A673 (cell line): ENCODE results near the gene IPO13. TPM values are rescaled to one million over a fixed set of nuclear protein-coding genes. Genes with fewer than 3 reads are reported as not detected.

Experiments used
- BruUV-seq: library from RNA; stranded (reverse); fragments of 400-500 nt; replicated peaks from 2 replicates; lab custom pipeline; 2021; lab: Mats Ljungman, UMichigan
- CTCF ChIA-PET: fragments of 300-600 bp; sonication (Branson Sonifier 250); formaldehyde crosslinking; loops from one replicate; lab custom pipeline; 2022; ENCODE audit warnings: antibody characterized with exemption; lab: Charles Lee
- POLR2A ChIA-PET: fragments of 300-600 bp; sonication (Branson Sonifier 250); formaldehyde crosslinking; loops from one replicate; lab custom pipeline; 2022; ENCODE audit warnings: antibody characterized with exemption; ENCODE audit not compliant: low non-redundant PET; lab: Charles Lee
- DNase-seq: peaks from one replicate; pipeline ENCODE4 v3.0.0-alpha.2; 2015; ENCODE audit warnings: low spot score
- H3K27ac ChIP-seq: fragments of 200-600 bp; sonication (generic); 2 replicates; pipeline ENCODE4 v1.5.1; 2016; ENCODE audit warnings: mixed run types, low read depth, mild to moderate bottlenecking, mixed read lengths, antibody characterized with exemption, low read length; ENCODE audit not compliant: poor library complexity, severe bottlenecking
- H3K27me3 ChIP-seq: fragments of 200-600 bp; sonication (generic); replicated peaks from 2 replicates; pipeline ENCODE4 v1.6.1; 2017; ENCODE audit warnings: mixed run types, low read depth, mild to moderate bottlenecking, mixed read lengths, antibody characterized with exemption, low read length; ENCODE audit not compliant: insufficient read depth, poor library complexity
- H3K36me3 ChIP-seq: fragments of 200-600 bp; sonication (generic); 2 replicates; pipeline ENCODE4 v1.6.1; 2016; ENCODE audit warnings: mixed run types, mild to moderate bottlenecking, mixed read lengths, antibody characterized with exemption, low read length; ENCODE audit not compliant: insufficient read depth, poor library complexity, severe bottlenecking
- H3K4me1 ChIP-seq: fragments of 200-600 bp; sonication (generic); 2 replicates; pipeline ENCODE4 v1.6.1; 2017; ENCODE audit warnings: mixed run types, mild to moderate bottlenecking, mixed read lengths, antibody characterized with exemption, low read length; ENCODE audit not compliant: insufficient read depth, poor library complexity, severe bottlenecking
- H3K4me3 ChIP-seq: fragments of 200-600 bp; sonication (generic); 2 replicates; pipeline ENCODE4 v1.5.1; 2016; ENCODE audit warnings: low read depth, mixed run types, mild to moderate bottlenecking, mixed read lengths, low read length; ENCODE audit not compliant: poor library complexity, severe bottlenecking
- H3K9me3 ChIP-seq: fragments of 200-600 bp; sonication (generic); 2 replicates; pipeline ENCODE4 v1.6.1; 2016; ENCODE audit warnings: mixed run types, low read depth, mild to moderate bottlenecking, mixed read lengths, antibody characterized with exemption, low read length; ENCODE audit not compliant: poor library complexity, severe bottlenecking
- CTCF ChIP-seq: fragments of 300-800, 200-600 bp; sonication (generic); conservative IDR thresholded peaks from 2 replicates; pipeline ENCODE4 v1.5.1; 2017; ENCODE audit warnings: low read depth, mild to moderate bottlenecking, antibody characterized with exemption, low read length, moderate library complexity, mixed read lengths
- EZH2 ChIP-seq: fragments of 200-600 bp; sonication (generic); IDR thresholded peaks from 2 replicates; pipeline ENCODE4 v1.6.1; 2017; ENCODE audit warnings: borderline replicate concordance, low read depth, mild to moderate bottlenecking, mixed read lengths, antibody characterized with exemption, low read length; ENCODE audit not compliant: poor library complexity, severe bottlenecking
- intact Hi-C: fragments of 100-400 bp; cut with micrococcal nuclease; formaldehyde crosslinking; loops from one replicate; pipeline ENCODE4 v1.10.0; 2022; ENCODE audit not compliant: unreplicated experiment
- total RNA-seq: library from RNA; stranded (reverse); gene quantifications from 2 replicates; pipeline ENCODE4 v1.2.3, GENCODE V29; 2021

IPO13 gene
- total RNA-seq, 1 experiment from 2014 or later, result 53.4 TPM

- CTCF ChIA-PET, result no interaction called here
- no TSS peak for BruUV-seq
- H3K27ac ChIP-seq, result no peak overlapping the region
- no peaks in the 10 kb centered on the region for H3K4me1 ChIP-seq
- no peak overlapping the region for H3K4me3 ChIP-seq
- peaks cover 11% of the 10 kb centered on the region for H3K36me3 ChIP-seq
- intact Hi-C loops, result no loop called here
- POLR2A ChIA-PET, result no interaction called here
- H3K9me3 ChIP-seq, result no peaks in the 10 kb centered on the region
- no peak for TF ChIP-seq EZH2
- no peak for TF ChIP-seq CTCF
- DNase-seq, result no peak
- no peaks in the 10 kb centered on the region for H3K27me3 ChIP-seq
Measured at GRCh38 chr1:43956234-43956633, 9.5 kb downstream of the IPO13 start.

- Histone ChIP-seq H3K27ac (no peak overlapping the region), H3K9me3 (no peaks in the 10 kb centered on the region), H3K4me3 (no peak overlapping the region), H3K36me3 (peaks cover 11% of the 10 kb centered on the region), H3K4me1 (no peaks in the 10 kb centered on the region), H3K27me3 (no peaks in the 10 kb centered on the region)
- intact Hi-C loops, result no loop called here
- TF ChIP-seq EZH2, result no peak
- TF ChIP-seq CTCF, result no peak
- no peak for DNase-seq
- ChIA-PET POLR2A (no interaction called here), CTCF (no interaction called here)
- no TSS peak for BruUV-seq
Measured at GRCh38 chr1:43957407-43958040, 10.8 kb downstream of the IPO13 start.

- H3K27ac ChIP-seq, result no peak overlapping the region
Measured at GRCh38 chr1:43958351-43959255, 11.9 kb downstream of the IPO13 start.

More at GRCh38 chr1:43958351-43959255, 11.9 kb downstream of the IPO13 start:
- intact Hi-C loops, result no loop called here
- Histone ChIP-seq H3K9me3 (no peaks in the 10 kb centered on the region), H3K4me1 (no peaks in the 10 kb centered on the region), H3K4me3 (no peak overlapping the region), H3K27me3 (no peaks in the 10 kb centered on the region), H3K36me3 (peaks cover 11% of the 10 kb centered on the region)
- CTCF ChIA-PET, result no interaction called here
- no peak for DNase-seq
- no TSS peak for BruUV-seq
- POLR2A ChIA-PET, result no interaction called here
- TF ChIP-seq EZH2 (no peak), CTCF (no peak)
